ENCODE data around the gene BNIP3.
A peak's percentile ranks its signal among the peaks of the same experiment; 100 is the strongest.

Gene BNIP3

DNA sequence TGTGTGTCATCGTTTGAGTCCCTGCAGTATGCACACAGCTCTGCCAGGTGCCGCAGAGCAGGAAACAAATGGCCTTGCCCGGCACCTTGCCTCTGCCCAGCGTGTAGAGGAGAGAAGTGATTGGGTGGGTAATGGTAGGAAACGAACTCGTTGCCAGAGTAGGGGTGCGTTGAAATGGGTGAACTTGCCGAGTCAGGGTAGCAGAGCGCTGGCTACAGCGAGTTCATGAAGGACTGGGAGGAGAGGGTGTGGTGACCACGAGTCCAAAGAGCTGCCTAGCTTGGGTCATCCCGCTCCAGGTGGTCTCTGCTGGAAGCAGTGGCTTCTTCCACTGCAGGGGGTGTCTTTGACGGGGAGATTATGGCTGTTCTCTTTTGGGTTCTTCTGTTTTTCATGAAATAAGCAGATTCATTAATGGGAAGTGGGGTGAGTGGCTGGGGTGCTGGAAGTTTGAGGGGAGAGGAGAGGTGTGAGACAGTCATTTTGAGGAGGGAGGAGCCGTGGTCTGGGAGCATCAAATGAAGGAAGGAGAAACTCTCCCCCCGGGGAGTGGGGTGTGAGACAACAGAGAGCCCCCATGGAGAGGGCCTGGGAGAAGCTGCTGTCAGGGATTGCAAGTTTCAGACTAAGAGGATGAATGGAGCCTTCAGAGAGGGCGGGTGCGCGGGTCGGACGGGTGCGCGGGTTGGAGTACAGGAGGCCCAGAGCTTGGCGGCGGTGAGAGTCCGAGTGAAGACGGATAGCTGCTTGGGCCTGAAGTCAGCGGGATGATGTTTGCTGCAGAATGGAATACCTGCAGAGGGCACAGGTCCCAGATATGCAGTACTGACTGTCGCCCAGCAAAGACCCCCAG, 54.8 kb downstream of the BNIP3 start:
- no peak overlapping the region for H3K4me3 ChIP-seq (ENCODE audit: low read depth, low read length)
- TF ChIP-seq, protein P1, sequence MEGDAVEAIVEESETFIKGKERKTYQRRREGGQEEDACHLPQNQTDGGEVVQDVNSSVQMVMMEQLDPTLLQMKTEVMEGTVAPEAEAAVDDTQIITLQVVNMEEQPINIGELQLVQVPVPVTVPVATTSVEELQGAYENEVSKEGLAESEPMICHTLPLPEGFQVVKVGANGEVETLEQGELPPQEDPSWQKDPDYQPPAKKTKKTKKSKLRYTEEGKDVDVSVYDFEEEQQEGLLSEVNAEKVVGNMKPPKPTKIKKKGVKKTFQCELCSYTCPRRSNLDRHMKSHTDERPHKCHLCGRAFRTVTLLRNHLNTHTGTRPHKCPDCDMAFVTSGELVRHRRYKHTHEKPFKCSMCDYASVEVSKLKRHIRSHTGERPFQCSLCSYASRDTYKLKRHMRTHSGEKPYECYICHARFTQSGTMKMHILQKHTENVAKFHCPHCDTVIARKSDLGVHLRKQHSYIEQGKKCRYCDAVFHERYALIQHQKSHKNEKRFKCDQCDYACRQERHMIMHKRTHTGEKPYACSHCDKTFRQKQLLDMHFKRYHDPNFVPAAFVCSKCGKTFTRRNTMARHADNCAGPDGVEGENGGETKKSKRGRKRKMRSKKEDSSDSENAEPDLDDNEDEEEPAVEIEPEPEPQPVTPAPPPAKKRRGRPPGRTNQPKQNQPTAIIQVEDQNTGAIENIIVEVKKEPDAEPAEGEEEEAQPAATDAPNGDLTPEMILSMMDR (IDR thresholded peaks at IDR 0.05; ENCODE audit: insufficient read depth, low read depth, low read length, missing control alignments): no peak

GRCh38 chr10:131926253-131926652, 55.5 kb downstream of the BNIP3 start:
- DNase-seq (ENCODE audit: low read depth): no peak
- no peak overlapping the region for H3K4me3 ChIP-seq (ENCODE audit: low read depth, low read length)
- TF ChIP-seq, protein P1 (IDR thresholded peaks at IDR 0.05; ENCODE audit: insufficient read depth, low read depth, low read length, missing control alignments): no peak

More for the DNA sequence above, 54.8 kb downstream of the BNIP3 start:
- no peak for DNase-seq (ENCODE audit: low read depth)

GRCh38 chr10:131925716-131926115, 56.0 kb downstream of the BNIP3 start:
- H3K4me3 ChIP-seq (ENCODE audit: low read depth, low read length): no peak overlapping the region
- no peak for DNase-seq (ENCODE audit: low read depth)
- TF ChIP-seq, protein P1 (IDR thresholded peaks at IDR 0.05; ENCODE audit: insufficient read depth, low read depth, low read length, missing control alignments): no peak

GRCh38 chr10:131925011-131925649, 56.6 kb downstream of the BNIP3 start:
- TF ChIP-seq, protein P1 (IDR thresholded peaks at IDR 0.05; ENCODE audit: insufficient read depth, low read depth, low read length, missing control alignments): no peak
- DNase-seq (ENCODE audit: low read depth): no peak
- no peak overlapping the region for H3K4me3 ChIP-seq (ENCODE audit: low read depth, low read length)

GRCh38 chr10:131923038-131923756, 58.5 kb downstream of the BNIP3 start:
- H3K4me3 ChIP-seq (ENCODE audit: low read depth, low read length): no peak overlapping the region
- TF ChIP-seq, protein P1 (IDR thresholded peaks at IDR 0.05; ENCODE audit: insufficient read depth, low read depth, low read length, missing control alignments): no peak

DNA sequence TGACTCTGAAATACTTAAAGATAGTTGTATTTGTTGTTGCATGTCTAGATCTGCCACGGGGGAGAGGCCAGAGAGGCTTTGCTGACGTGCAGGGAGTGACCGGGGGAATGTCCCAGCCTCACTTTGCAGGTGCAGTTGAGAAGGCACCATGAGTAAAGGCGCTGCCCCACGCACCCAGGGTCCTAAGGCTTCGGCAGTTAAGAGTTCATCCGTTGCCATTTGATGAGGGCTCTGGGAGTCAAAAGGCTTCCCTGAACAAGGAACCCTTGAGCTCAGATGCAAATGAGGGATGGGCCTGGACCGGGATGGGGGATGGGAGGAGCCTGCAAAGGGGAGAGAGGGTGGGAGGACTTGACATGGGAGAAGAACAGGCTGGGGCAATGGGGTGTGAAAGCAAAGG, 60.5 kb downstream of the BNIP3 start:
- peak; percentile 47 for DNase-seq (ENCODE audit: low read depth)
- H3K4me3 ChIP-seq (ENCODE audit: low read depth, low read length): no peak overlapping the region
- TF ChIP-seq, protein P1 (IDR thresholded peaks at IDR 0.05; ENCODE audit: insufficient read depth, low read depth, low read length, missing control alignments): no peak

More at GRCh38 chr10:131923038-131923756, 58.5 kb downstream of the BNIP3 start:
- DNase-seq (ENCODE audit: low read depth): no peak
